Heart left ventricle (tissue), 13 donors: ENCODE results near the gene IFFO2.

Experiments used
- CTCF ChIP-seq, 12 donors: fragments of 200-600 bp; sonication (generic) in 4 of 12; IDR thresholded peaks; one replicate each; pipeline versions ENCODE4 v1.5.0 to v1.8.0; 2018 to 2022; ENCODE audit warnings: antibody characterized with exemption in 12 of 12, mild to moderate bottlenecking in 5 of 12
- POLR2A ChIP-seq, 2 donors: fragments of 450-650 bp; IDR thresholded peaks; one replicate each; pipeline ENCODE4 v1.6.1; 2017; ENCODE audit warnings: antibody characterized with exemption in 2 of 2, mild to moderate bottlenecking in 2 of 2, moderate library complexity in 2 of 2
- donor health status: ischemic (EF 13 %, LVEDD 7.1; RV severe dilation, severe dysfunction).
- donor health status: DM: no; HTN: yes; CAD: no.
- donor health status: DM: no; HTN: no; CAD: no.
- donor health status: ischemic (EF 25% LVEDD 6.9; RV normal size, moderate dysfunction).
- donor health status: ischemic (EF 25% LVEDD 5.7; RV mildly dilated, moderate dysfunction).
- donor health status: ischemic (EF 35%, LVEDD 5.7; RV mildly dilated, moderate dysfunction).
- donor health status: nonischemic (EF 11% LVEDD 7.7; RV severe dilation, severe dysfunction).
- donor health status: DM: yes; HTN: yes; CAD: no.
- donor health status: PGD.
- donor health status: ischemic (EF 29% LVEDD 5.4; RV normal size, mild dysfunction).
- donor health status: nonischemic (EF 23%, LVEDD 6.1; RV moderate dilation, normal function).

- TF ChIP-seq CTCF (IDR thresholded peaks at IDR 0.05) (no peak), POLR2A (IDR thresholded peaks at IDR 0.05) (no peak)
Observed at GRCh38 chr1:18960409-18960808, 3.9 kb upstream of the IFFO2 start.
